HG03520 (cell line): ENCODE results near the gene RBM39.
A peak's percentile ranks its signal among the peaks of the same experiment; 100 is the strongest.

ENCODE experiments used
- ATAC-seq: cut with Tn5 transposase; IDR thresholded peaks from one replicate; pipeline ENCODE4 v1.9.1; 2021; ENCODE audit warnings: mild to moderate bottlenecking, moderate library complexity; ENCODE audit not compliant: unreplicated experiment

Gene RBM39

DNA sequence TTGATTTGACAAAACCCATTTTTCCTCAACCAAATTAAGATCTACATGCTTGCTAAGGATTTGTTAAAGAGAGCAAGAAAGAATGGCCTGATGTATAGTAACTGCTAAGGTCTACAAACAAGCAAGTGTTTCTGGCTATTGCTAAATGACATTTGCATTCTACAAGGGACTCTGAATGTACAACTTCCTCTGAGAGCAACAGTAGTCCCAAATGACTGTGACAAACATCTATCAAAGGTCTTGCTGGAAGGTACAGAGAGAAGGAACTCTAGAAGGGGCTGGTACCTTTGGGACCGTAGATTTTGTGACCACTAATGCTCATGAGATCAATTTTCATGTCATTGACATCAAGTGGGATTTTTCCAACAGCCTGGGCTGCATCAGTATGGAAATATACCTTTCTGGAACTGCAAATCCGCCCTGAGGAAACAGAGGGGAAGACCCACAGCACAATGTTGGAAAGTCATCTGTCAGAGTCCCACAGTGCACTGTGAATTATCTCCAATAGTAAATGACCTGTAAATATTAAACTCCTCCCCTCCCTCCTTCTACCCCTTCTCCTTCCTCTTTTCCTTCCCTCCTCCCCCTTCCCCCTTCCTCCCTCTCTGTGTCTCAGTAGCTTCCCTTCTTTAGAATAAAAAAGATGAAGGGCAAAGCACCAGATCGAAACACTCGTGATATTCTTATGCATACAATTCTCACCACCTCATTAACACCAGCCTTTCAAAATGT is 61.4 kb downstream of the RBM39 start:
- ATAC-seq, result no peak

DNA sequence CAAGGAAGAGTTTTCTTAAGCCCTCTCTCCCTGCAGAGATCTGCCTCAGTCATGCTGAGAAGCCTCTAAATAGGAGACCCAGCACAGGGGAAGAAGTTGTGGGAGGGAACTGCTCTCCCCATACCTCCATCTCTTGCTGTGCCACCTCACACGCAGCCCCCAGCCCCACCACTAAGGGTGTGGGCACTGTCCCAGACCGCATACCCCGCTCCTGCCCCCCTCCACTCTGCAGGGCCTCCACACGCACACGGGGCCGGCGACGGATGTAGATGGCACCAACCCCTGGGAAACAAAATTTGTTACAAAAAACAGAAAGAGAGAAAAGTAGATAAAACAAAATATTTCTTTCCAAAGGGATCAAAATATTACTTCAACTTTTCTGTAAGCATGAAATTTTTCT is 67.1 kb downstream of the RBM39 start:
- ATAC-seq, result no peak

DNA sequence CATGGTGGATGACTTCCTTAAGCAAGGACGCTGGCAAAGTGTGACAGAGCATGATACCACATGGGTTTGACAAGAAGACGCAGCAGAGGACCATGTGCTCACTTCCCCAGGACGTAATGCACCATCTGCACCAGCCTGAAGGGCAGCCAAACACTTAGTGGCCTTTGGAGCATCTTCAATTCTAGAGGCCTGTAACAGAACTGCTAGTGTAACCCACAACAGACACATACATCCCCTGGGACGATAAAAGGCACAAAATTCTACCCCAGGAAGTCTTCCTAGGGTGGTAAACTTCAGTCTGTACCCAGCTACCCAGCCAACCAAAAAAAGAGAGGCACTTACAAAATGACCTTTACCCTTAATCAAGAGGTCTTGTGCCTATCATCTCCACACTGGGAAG is 68.2 kb downstream of the RBM39 start:
- ATAC-seq, result no peak

DNA sequence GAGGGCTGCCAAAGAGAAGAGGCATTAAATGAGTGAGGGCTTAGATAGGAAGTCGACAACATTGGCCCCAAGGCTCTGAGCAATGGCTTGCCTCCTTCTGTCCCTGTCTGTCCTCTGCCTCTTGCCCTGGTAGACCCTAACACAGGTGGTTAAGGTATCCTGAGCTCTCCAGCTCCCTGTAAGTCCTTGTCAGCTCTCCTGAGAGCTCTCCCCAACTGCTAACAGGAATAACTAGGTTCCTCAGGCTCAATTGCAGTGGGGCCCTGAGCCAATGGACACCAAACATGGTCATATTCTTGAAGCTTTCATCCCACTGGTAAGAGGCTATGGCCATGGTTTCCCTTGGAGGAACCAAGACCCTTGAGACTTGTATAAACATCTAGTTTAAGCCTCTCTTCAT is 72.4 kb downstream of the RBM39 start:
- ATAC-seq, result no peak

DNA sequence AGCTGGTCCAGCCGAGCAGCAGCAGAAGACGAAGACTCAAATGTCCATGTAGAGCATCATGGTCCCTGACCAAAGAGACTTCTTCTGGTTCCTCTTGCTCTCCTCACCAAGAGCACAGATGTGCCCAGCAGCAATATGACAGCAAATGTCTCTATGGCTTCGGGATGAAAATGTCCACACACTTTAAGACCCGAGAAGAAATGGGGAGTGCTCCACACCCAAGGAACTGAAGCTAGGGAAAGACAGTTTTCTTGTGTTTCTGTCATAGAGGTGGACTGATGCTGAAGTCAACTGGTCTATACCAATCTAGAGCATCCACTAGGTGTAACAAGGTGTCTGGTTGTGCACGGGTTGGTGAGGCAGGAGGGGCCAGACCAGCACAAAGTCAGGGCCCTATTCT is 72.8 kb downstream of the RBM39 start:
- no peak for ATAC-seq

DNA sequence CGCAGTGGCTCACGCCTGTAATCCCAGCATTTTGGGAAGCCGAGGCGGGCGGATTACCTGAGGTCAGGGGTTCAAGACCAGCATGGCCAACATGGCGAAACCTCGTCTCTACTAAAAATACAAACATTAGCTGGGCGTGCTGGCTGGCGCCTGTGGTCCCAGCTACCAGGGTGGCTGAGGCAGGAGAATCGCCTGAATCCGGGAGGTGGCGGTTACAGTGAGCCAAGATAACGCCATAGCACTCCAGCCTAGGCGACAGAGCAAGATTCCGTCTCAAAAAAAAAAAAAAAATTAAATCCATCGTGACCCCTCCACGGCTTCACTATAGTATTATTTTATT is 76.1 kb downstream of the RBM39 start:
- ATAC-seq, result no peak

DNA sequence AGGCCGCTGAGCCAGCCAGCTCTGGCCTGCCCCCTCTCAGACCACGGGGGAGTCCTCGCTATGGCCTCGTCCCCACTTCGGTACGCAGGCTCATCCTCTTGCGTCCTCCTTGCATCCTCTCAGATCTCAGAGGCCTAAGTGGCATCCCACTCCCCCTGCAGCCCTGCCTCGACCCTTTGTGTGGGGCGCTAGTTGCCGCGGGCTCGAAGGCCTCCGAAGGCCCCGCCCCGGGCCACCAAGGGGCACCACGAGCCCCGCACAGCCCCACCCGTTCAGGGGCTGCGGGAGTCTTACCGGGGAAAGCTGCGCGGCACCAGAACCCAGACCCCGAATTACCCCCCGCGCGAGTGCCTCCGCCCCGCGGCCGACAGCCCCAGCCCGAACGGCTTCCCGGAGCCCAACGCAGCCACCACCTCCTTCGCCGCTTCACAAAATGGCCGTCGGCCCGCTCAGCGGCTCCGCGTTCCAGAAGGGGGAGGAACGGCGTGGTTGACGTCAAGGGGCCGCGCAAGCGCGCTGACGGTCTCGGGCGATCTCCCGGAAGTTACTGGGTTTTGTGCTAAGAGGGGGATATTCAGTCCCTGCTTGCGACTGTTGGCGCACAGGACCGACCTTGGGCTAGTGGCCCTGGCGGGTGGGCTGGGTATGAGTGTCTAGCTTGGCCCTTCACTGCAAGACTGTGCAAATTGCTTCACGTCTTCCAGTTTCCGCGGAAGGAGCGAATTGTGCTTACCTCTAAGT is 77.4 kb downstream of the RBM39 start, which contains the start of the genes CPNE1 and RBM12:
Gene CPNE1 (minus strand): TSS at position 435 of the 741 bp plus-strand sequence. CDS start 31,977 bp downstream, outside the sequence.
Gene RBM12 (minus strand): TSS at position 435 of the 741 bp plus-strand sequence. CDS start 9,578 bp downstream, outside the sequence.
- ATAC-seq, result peak; percentile 69

DNA sequence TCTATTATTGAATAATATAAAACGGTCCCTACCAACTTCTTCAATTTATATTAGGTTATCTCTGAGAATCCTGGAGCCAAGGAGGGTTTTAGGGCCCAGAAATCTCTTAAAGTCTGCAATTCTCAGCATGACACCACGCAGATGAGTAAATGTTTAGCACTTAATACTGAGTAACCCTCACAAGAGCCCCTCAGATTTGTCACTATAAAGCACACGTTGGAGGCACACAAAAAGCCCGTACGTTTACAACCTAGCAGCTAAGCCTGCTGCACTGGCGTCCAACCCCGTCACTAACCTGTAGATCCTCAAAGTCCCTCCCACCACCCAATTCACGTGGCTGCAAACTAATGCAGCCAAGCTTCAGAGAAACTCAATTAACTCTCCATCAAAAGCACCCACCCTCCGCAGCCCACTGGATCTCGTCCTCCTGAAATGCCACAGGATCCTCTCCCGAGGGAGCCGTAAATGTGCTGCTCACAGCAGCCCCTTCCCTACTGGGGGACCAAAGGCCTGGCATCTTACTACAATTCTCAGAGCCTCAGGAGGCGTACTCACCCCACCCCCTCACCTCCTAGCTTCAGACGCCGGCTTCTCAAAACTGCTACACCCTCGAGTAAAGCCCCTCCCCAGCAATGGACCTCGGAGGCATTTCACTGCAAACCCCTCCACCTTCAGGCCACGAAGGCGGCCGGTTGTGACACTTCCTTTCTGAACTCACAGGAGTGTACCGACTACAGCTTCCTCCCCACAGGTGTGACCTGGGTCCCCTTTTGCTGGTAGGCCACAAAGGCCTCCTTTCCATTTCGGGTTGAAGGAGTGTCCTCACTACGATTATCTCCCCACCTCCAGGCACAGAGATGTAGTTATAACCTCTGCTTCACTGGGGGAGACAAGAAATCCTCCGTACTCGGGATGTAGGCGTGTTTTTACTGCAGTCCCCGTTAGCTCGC is 78.3 kb downstream of the RBM39 start:
- ATAC-seq, result peak; percentile 16

DNA sequence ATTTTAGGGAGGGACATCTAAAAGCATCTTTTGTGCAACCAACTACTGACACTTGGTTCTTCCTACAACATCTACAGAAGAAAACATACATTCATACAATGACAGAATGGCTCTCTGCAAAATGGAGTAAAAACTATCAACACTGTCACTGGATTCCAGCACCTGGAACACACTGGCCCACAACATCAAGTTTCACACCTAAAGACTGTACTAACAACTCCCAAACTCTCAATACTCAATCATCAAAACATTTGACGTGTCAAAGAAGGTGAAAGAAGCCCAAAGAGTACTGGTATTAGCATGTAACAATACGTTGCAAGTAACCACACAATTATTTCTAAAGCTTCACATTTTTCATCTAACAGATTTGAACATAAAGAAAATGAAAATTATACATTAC is 79.5 kb downstream of the RBM39 start:
- ATAC-seq, result no peak

DNA sequence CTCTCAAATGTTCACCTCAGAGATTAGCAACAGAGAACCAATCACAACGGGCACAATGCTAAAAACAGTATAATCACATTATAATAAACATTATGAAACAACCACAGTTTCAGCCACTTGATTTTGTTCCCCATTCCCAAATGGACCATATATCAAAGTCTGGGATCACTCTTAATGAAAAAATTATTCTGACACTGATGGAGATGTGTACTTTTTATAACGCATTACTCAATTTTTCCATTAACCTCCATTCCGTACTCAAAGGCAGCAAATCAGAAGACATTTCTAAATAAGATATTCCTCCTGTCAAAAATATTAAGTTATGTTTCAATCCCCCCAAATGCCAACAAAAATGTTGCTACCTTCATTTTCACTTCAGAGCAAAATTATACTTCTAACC is 80.2 kb downstream of the RBM39 start:
- no peak for ATAC-seq

DNA sequence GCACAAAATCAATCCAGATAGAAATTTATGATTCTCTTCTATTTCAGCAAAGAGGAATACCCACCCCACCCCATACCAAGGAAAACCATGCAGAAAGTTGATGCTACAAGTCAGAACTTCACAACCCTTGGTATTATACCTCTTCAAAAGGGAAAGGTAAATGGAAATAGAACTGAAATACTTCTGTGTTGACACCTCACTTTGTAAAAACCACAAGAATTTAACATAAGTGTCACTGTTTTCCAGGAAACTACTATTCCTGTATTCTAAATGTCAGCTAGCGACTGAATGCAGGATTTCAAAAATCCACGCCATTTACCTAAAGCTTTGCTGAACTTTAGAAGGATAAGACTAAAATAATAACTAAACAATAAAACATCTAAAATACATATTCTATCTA is 81.0 kb downstream of the RBM39 start:
- no peak for ATAC-seq

DNA sequence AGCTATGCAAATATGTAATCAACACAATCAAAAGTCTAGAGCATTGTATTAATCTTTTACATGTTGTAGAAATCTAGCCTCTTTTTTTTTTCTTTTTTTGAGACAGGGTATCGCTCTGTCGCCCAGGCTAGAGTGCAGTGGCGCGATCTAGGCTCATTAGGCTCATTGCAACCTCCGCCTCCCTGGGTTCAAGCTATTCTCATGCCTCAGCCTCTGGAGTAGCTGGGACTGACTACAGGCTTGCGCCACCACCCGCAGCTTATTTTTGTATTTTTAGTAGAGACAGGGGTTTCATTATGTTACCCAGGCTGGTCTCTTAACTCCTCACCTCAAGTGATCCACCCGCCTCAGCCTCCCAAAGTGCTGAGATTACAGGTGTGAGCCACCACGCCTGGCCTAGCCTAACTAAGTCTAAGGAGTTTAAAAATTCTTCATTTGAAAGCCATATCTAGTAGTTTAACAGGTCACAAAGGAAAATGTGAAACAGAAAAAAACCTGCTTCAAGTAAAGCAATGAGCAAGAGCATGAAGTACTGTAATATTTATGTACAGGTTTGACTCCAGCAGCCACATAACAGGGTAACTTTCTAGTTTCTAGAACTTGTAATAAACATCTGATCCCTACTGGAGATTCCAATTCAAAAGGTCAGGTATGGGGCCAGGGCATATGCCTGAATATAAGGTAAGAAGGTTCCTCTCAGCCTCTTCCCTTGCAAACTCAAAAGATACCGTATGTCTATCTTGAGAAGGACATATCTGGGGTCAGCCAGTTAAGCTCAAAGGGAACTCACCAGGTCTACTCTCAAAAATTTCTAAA is 81.7 kb downstream of the RBM39 start:
- ATAC-seq, result no peak

DNA sequence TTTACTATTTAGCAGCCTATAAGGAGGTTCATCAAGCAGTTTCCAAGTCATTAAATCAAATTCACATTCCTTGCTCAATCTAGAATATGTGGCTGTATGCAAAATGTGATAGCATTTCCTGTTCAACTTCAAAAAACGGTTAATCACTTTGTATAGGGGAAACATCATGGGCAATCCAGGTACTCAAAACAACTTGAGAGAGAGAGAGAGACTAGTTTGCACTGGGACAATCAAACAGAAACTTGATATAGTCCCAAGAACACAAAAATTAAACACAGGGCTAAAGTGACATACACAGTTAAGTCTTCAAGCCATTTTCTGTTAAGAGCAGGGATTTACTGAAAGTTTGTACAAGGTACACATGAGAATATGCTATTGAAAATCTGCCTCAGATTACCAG is 84.8 kb downstream of the RBM39 start:
- ATAC-seq, result no peak

DNA sequence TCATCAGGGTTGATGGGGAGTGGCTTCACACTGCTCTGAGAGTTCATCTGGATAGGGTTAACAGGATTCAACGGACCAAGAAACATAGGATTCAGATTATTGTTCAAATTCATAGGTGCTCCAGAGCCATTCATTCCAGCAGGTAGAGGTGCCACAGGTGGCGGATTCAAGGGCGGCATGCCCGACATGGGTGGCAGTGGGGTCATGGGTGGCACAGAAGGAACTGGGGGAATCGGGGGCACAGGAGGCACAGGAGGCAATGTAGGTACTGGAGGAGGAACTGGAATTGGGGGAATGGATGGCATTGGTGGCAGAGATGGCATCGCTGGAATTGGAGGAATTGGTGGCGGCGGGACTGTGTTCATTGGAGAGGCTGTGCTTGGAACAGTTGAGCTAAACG is 87.6 kb downstream of the RBM39 start:
- no peak for ATAC-seq

DNA sequence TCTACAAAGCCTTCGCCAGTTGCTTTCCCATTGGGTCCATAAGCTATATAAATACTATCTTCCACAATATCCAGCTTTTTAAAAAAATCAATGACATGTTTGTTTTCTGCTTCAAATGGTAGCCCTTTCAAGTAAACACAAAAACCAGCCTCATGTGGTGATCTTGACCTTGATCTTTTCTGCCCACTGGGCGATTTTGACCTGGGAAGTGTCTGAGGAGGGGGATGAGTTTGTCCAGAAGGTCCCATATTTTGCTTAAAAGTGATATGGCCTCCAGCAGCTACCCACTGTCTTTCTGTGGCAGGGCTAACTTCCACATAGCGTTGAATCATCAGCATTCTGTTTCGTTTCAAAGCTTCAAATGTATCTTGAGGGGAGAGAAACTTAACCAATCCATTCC is 88.2 kb downstream of the RBM39 start:
- no peak for ATAC-seq
